Sigmoid colon (tissue), 7 donors: ENCODE measurements around the gene NCOR1. TPM values are rescaled to one million over a fixed set of nuclear protein-coding genes. Genes with fewer than 3 reads are reported as not detected.
"Not testable (repeated sequence)": the region's sequence is repeated elsewhere in the genome, so short reads cannot be mapped to it uniquely, and the experiment has no call there.

Experiments used
- DNase-seq: peaks from one replicate; pipeline ENCODE4 v3.0.0-alpha.2; 2019
- H3K27ac ChIP-seq, 4 donors: fragments of 200-600 bp; sonication (generic); one replicate each; pipeline ENCODE4 v1.5.1; 2016 to 2019; ENCODE audit warnings: mild to moderate bottlenecking in 1 of 4
- H3K27me3 ChIP-seq, 3 donors: fragments of 200-600 bp; sonication (generic); one replicate each; pipeline ENCODE4 v1.5.1; 2019; ENCODE audit warnings: mild to moderate bottlenecking in 1 of 3
- H3K36me3 ChIP-seq, 4 donors: fragments of 200-600 bp; sonication (generic); one replicate each; pipeline ENCODE4 v1.5.1; 2016 to 2019
- H3K4me1 ChIP-seq, 4 donors: fragments of 200-600 bp; sonication (generic); one replicate each; pipeline ENCODE4 v1.5.1; 2017 to 2019
- H3K4me3 ChIP-seq, 4 donors: fragments of 200-600 bp; sonication (generic); one replicate each; pipeline ENCODE4 v1.5.1; 2017 to 2019; ENCODE audit warnings: mild to moderate bottlenecking in 2 of 4, moderate library complexity in 1 of 4
- H3K9me3 ChIP-seq, 4 donors: fragments of 200-600 bp in 3 of 4; sonication (generic) in 3 of 4; one replicate each; pipeline versions ENCODE4 v1.5.1 to v1.6.1; 2013 to 2019
- EP300 ChIP-seq, 4 donors: sonication (generic); formaldehyde crosslinking; IDR thresholded peaks; one replicate each; pipeline ENCODE4 v1.6.1; 2017; ENCODE audit warnings: antibody characterized with exemption in 4 of 4
- POLR2A ChIP-seq, 2 donors: fragments of 450-650 bp; IDR thresholded peaks; one replicate each; pipeline ENCODE4 v1.6.1; 2016; ENCODE audit warnings: antibody characterized with exemption in 2 of 2, mild to moderate bottlenecking in 2 of 2, moderate library complexity in 2 of 2
- POLR2AphosphoS5 ChIP-seq, 4 donors: sonication (generic); formaldehyde crosslinking; IDR thresholded peaks; one replicate each; pipeline ENCODE4 v1.6.1; 2017; ENCODE audit warnings: antibody characterized with exemption in 4 of 4
- WGBS, 2 donors: extraction: QIAGEN DNeasy Blood & Tissue Kit; methylation state at CpG; one replicate each; pipeline ENCODE4 v1.1.7; 2013; 5-methylcytosine and 5-hydroxymethylcytosine counted together
- intact Hi-C: fragments of 100-400 bp; cut with DNase I; formaldehyde crosslinking; loops from one replicate; pipeline ENCODE4 v1.15.1; 2023
- polyA plus RNA-seq, 3 donors: library from polyadenylated mRNA; stranded (reverse); fragments of 200-250 nt; gene quantifications; one replicate each; pipeline ENCODE4 v1.2.3, GENCODE V29; 2013
- total RNA-seq, 4 donors: library from RNA; depleted of rRNA; stranded (reverse); fragments of >200 nt; gene quantifications; one replicate each; pipeline ENCODE4 v1.1.0, GENCODE V29; 2016
- TF ChIP-seq, protein P1 (sequence below), 4 experiments: fragments of 450-650 bp in 3 of 4; fragments of 200-600 bp in 1 of 4; IDR thresholded peaks; one replicate each; pipeline ENCODE4 v1.5.1; 2016 to 2019; ENCODE audit warnings: antibody characterized with exemption in 4 of 4, mild to moderate bottlenecking in 3 of 4, moderate library complexity in 2 of 4
- donor health status: healthy with polysubstance abuse.
- donor health status: Bipolar disorder and iron deficiency.
- donor health status: healthy.

NCOR1 gene
- total and polyA plus RNA-seq, 7 donors = 25.8 to 160 (median 93.1) TPM

DNA sequence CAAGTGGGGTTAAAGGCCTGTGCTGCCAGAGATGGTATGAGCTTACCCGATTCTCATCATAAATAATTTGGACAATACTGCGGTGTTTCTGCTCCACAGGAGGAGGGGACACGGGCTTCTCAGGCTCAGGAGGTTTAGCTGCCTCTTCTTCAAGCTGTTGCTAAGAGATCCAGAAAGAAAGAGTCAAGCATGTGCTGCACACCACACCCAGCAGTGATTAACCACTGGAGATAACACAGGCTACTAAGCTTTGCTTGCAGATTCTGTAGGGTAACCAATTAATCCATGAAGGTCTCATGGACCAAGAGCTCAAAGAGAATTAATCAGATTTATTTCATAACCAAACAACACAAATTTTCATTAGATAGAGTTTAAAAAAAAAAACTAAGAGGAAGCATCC is 56.6 kb downstream of the NCOR1 start:
- peaks cover 0 to 31% (median 0%) of the 10 kb centered on the region in 4 donors for H3K36me3 ChIP-seq
- intact Hi-C loops = no loop called here
- H3K27me3 ChIP-seq = no peaks in the 10 kb centered on the region
- H3K9me3 ChIP-seq = no peaks in the 10 kb centered on the region
- no peak for TF ChIP-seq POLR2A (IDR thresholded peaks at IDR 0.05)
- TF ChIP-seq, protein P1, sequence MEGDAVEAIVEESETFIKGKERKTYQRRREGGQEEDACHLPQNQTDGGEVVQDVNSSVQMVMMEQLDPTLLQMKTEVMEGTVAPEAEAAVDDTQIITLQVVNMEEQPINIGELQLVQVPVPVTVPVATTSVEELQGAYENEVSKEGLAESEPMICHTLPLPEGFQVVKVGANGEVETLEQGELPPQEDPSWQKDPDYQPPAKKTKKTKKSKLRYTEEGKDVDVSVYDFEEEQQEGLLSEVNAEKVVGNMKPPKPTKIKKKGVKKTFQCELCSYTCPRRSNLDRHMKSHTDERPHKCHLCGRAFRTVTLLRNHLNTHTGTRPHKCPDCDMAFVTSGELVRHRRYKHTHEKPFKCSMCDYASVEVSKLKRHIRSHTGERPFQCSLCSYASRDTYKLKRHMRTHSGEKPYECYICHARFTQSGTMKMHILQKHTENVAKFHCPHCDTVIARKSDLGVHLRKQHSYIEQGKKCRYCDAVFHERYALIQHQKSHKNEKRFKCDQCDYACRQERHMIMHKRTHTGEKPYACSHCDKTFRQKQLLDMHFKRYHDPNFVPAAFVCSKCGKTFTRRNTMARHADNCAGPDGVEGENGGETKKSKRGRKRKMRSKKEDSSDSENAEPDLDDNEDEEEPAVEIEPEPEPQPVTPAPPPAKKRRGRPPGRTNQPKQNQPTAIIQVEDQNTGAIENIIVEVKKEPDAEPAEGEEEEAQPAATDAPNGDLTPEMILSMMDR (IDR thresholded peaks at IDR 0.05) = no peak
- TF ChIP-seq POLR2AphosphoS5 (IDR thresholded peaks at IDR 0.05) = no peak
- TF ChIP-seq EP300 (IDR thresholded peaks at IDR 0.05) = no peak
- no peaks in the 10 kb centered on the region for H3K4me1 ChIP-seq
- no peak overlapping the region for H3K27ac ChIP-seq
- 95% methylated on average over 3 of the region's 3 CpGs for WGBS, 2 donors
- no peak for DNase-seq
- no peak overlapping the region for H3K4me3 ChIP-seq

DNA sequence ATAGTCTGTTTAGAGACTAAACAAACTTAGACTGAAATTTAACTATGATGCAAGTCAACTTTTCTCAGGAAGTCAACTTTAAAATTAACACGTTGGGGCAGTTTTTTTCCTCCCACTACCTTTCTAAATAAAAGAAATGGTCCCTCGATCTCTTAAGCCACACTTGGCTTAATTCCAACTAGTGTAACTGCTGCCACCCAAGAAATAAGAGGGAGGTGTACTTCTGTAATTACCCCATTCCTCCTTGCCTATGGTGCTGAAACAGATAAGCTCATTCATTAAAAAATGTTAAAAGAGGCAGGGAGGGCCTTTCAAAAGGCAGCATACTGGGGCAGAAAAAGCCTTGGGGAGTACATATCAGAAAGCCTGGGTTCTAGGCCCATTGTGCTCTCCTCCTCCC is 59.8 kb downstream of the NCOR1 start:
- DNase-seq = no peak
- H3K4me3 ChIP-seq = no peak overlapping the region
- H3K27ac ChIP-seq = no peak overlapping the region
- TF ChIP-seq, protein P1 (IDR thresholded peaks at IDR 0.05) = no peak
- TF ChIP-seq EP300 (IDR thresholded peaks at IDR 0.05) = no peak
- TF ChIP-seq POLR2AphosphoS5 (IDR thresholded peaks at IDR 0.05) = no peak
- TF ChIP-seq POLR2A (IDR thresholded peaks at IDR 0.05) = no peak
- H3K4me1 ChIP-seq = no peaks in the 10 kb centered on the region
- no peaks in the 10 kb centered on the region for H3K9me3 ChIP-seq
- H3K27me3 ChIP-seq = no peaks in the 10 kb centered on the region
- H3K36me3 ChIP-seq = peaks cover 3 to 55% (median 8%) of the 10 kb centered on the region in 4 donors
- intact Hi-C loops = no loop called here
- WGBS, 2 donors = 28 to 54% methylated on average over 2 of the region's 2 CpGs

DNA sequence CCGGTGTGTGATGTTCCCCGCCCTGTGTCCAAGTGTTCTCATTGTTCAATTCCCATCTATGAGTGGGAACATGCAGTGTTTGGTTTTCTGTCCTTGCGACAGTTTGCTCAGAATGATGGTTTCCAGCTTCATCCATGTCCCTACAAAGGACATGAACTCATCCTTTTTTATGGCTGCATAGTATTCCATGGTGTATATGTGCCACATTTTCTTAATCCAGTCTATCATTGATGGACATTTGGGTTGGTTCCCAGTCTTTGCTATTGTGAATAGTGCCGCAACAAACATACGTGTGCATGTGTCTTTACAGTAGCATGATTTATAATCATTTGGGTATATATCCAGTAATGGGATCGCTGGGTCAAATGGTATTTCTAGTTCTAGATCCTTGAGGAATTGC is 63.0 kb downstream of the NCOR1 start:
- H3K36me3 ChIP-seq = peaks cover 3 to 65% (median 10%) of the 10 kb centered on the region in 4 donors
- DNase-seq, H3K27ac ChIP-seq, H3K27me3 ChIP-seq, H3K4me3 ChIP-seq, H3K4me1 ChIP-seq, intact Hi-C loops, H3K9me3 ChIP-seq: not testable (repeated sequence)
- WGBS, 2 donors = 89 to 90% methylated on average over 6 of the region's 6 CpGs

DNA sequence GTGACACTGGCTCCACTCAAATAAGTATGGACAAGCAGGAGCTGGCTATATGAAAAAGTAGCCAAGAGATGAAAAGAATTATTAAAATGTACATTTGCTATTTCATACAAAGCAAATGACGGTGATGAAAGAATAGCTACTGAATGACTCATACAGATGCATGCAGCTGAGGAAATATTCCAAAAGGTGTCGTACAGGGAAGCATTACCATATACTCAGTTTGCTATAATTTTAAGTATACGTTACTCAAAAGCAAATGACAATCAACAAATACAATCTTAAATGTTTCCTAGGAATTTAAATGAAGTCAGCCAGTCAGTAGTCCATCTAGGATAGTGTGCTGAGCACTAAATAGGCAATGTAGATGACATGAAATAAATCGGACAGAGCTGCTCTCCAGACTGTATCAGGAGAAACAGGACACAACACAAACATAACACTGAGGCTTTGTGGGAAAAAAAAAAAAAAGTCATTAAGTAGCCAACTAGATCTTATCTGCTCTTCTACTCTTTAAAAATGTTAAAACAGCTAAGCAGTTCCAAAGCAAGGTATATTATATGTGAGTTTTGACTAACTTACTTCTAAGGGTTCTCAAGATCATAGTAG is 65.0 kb downstream of the NCOR1 start:
- TF ChIP-seq EP300 (IDR thresholded peaks at IDR 0.05) = no peak
- no peak for TF ChIP-seq POLR2A (IDR thresholded peaks at IDR 0.05)
- TF ChIP-seq, protein P1 (IDR thresholded peaks at IDR 0.05) = no peak
- no peak for TF ChIP-seq POLR2AphosphoS5 (IDR thresholded peaks at IDR 0.05)
- H3K9me3 ChIP-seq = no peaks in the 10 kb centered on the region
- intact Hi-C loops = no loop called here
- 90 to 94% methylated on average over 4 of the region's 4 CpGs for WGBS, 2 donors
- no peaks in the 10 kb centered on the region for H3K27me3 ChIP-seq
- H3K27ac ChIP-seq = no peak overlapping the region
- H3K36me3 ChIP-seq = peaks cover 3 to 64% (median 15%) of the 10 kb centered on the region in 4 donors
- no peak for DNase-seq
- H3K4me1 ChIP-seq = peaks cover 0 to 8% (median 0%) of the 10 kb centered on the region in 4 donors
- no peak overlapping the region for H3K4me3 ChIP-seq

DNA sequence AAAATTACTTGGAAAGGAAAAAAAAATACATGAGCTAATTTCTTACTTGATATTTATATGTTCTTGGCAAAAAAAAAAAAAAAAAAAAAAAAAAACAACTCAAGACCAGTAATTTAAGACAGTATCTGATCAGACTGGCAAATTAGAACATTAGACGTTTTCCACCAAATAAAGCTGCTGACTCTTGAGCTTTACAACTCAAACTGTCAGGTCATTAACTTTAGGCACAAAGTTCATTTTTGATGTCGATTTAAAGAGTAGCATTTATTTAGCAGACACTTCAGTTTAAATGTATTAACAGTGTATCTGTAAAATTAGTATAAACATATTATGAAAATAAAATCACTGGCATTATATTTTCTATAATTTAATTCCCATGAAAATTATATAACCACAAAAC is 66.7 kb downstream of the NCOR1 start:
- DNase-seq = no peak
- 32 to 80% methylated on average over 2 of the region's 2 CpGs for whole genome bisulfite sequencing, 2 donors
- TF ChIP-seq POLR2A (IDR thresholded peaks at IDR 0.05) = no peak
- TF ChIP-seq EP300 (IDR thresholded peaks at IDR 0.05) = no peak
- TF ChIP-seq, protein P1 (IDR thresholded peaks at IDR 0.05) = no peak
- TF ChIP-seq POLR2AphosphoS5 (IDR thresholded peaks at IDR 0.05) = no peak
- Histone ChIP-seq H3K27ac (no peak overlapping the region), H3K4me1 (peaks cover 0 to 8% (median 0%) of the 10 kb centered on the region in 4 donors), H3K36me3 (peaks cover 7 to 80% (median 18%) of the 10 kb centered on the region in 4 donors), H3K9me3 (no peaks in the 10 kb centered on the region), H3K27me3 (no peaks in the 10 kb centered on the region), H3K4me3 (no peak overlapping the region)
- intact Hi-C loops = no loop called here

DNA sequence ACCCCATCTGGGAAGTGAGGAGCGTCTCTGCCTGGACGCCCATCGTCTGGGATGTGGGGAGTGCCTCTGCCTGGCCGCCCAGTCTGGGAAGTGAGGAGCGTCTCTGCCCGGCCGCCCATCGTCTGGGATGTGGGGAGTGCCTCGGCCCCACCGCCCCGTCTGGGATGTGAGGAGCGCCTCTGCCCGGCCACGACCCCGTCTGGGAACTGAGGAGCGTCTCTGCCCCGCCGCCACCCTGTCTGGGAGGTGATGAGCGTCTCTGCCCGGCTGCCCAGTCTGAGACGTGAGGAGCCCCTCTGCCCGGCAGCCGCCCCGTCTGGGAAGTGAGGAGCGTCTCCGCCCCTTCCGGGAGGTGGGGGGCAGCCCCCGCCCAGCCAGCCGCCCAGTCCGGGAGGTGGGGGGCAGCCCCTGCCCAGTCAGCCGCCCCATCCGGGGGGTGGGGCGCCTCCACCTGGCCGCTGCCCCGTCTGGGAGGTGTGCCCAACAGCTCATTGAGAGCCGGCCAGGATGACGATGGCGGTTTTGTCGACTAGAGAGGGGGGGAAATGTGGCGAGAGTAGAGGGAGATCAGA is 69.9 kb downstream of the NCOR1 start:
- H3K27ac ChIP-seq, H3K27me3 ChIP-seq, H3K9me3 ChIP-seq, DNase-seq, H3K4me1 ChIP-seq, H3K4me3 ChIP-seq, intact Hi-C loops: not testable (repeated sequence)
- peaks cover 0 to 82% (median 20%) of the 10 kb centered on the region in 4 donors for H3K36me3 ChIP-seq
- 94 to 96% methylated on average over 40 of the region's 40 CpGs for WGBS, 2 donors
